ENCODE measurements around the gene ERP44. TPM values are rescaled to one million over a fixed set of nuclear protein-coding genes. Genes with fewer than 3 reads are reported as not detected.

The ERP44 gene
- total RNA-seq, 4 donors from 2014 or later: 7.0 to 10.8 (median 9.7) TPM

- Histone ChIP-seq H3K4me1 (peaks cover 3 to 6% of the 10 kb centered on the region in 2 donors), H3K4me3 (no peak overlapping the region), H3K27me3 (no peaks in the 10 kb centered on the region), H3K36me3 (no peaks in the 10 kb centered on the region), H3K27ac (no peak overlapping the region), H3K9me3 (no peaks in the 10 kb centered on the region)
- DNase-seq (no peak), ATAC-seq (no peak)
- intact Hi-C loops (cut with DNase I; ENCODE audit: low total_unique reads) (loop anchor here (5.0 kb wide), 1 partner anchor 70 kb away; the partner anchor contains the start of genes ERP44 and INVS), in situ Hi-C loops (cut with MboI; ENCODE audit: low sequenced_read_pairs in 4 of 4) (loop anchor here in 2 of 4 donors (10.0 to 25.0 kb wide), 2 partner anchors 185 to 297 kb away; no protein-coding TSS in a partner anchor)
- TF ChIP-seq POLR2A (IDR thresholded peaks at IDR 0.05): no peak
Observed at GRCh38 chr9:100027543-100027942, 71.3 kb downstream of the ERP44 start.

- in situ Hi-C loops (cut with MboI; ENCODE audit: low sequenced_read_pairs in 4 of 4) (loop anchor here in 1 of 4 donors (10.0 kb wide), 1 partner anchor 303 kb away; no protein-coding TSS in a partner anchor), intact Hi-C loops (cut with DNase I; ENCODE audit: low total_unique reads) (no loop called here)
- Histone ChIP-seq H3K4me3 (no peak overlapping the region), H3K4me1 (peaks cover 4 to 10% of the 10 kb centered on the region in 2 donors), H3K27me3 (no peaks in the 10 kb centered on the region), H3K9me3 (no peaks in the 10 kb centered on the region), H3K27ac (no peak overlapping the region), H3K36me3 (peaks cover 0 to 22% of the 10 kb centered on the region in 2 donors)
- TF ChIP-seq, protein P1, sequence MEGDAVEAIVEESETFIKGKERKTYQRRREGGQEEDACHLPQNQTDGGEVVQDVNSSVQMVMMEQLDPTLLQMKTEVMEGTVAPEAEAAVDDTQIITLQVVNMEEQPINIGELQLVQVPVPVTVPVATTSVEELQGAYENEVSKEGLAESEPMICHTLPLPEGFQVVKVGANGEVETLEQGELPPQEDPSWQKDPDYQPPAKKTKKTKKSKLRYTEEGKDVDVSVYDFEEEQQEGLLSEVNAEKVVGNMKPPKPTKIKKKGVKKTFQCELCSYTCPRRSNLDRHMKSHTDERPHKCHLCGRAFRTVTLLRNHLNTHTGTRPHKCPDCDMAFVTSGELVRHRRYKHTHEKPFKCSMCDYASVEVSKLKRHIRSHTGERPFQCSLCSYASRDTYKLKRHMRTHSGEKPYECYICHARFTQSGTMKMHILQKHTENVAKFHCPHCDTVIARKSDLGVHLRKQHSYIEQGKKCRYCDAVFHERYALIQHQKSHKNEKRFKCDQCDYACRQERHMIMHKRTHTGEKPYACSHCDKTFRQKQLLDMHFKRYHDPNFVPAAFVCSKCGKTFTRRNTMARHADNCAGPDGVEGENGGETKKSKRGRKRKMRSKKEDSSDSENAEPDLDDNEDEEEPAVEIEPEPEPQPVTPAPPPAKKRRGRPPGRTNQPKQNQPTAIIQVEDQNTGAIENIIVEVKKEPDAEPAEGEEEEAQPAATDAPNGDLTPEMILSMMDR (IDR thresholded peaks at IDR 0.05 in 4 of 5, conservative IDR thresholded peaks at IDR 0.05 in 1 of 5): no peak
- TF ChIP-seq POLR2A (IDR thresholded peaks at IDR 0.05): no peak
- DNase-seq: no peak
- ATAC-seq: no peak
Observed at GRCh38 chr9:100021931-100022330, 76.9 kb downstream of the ERP44 start.

- intact Hi-C loops (cut with DNase I; ENCODE audit: low total_unique reads): no loop called here
- no peaks in the 10 kb centered on the region for H3K27me3 ChIP-seq
- in situ Hi-C loops (cut with MboI; ENCODE audit: low sequenced_read_pairs in 4 of 4): loop anchor here in 1 of 4 donors (10.0 kb wide), 1 partner anchor 305 kb away; no protein-coding TSS in a partner anchor
- H3K27ac ChIP-seq: no peak overlapping the region
- TF ChIP-seq, protein P1 (IDR thresholded peaks at IDR 0.05 in 4 of 5, conservative IDR thresholded peaks at IDR 0.05 in 1 of 5): no peak
- TF ChIP-seq POLR2A (IDR thresholded peaks at IDR 0.05): no peak
- peaks cover 4 to 10% of the 10 kb centered on the region in 2 donors for H3K4me1 ChIP-seq
- ATAC-seq (no peak), DNase-seq (no peak)
- no peak overlapping the region for H3K4me3 ChIP-seq
- H3K36me3 ChIP-seq: peaks cover 3 to 37% of the 10 kb centered on the region in 2 donors
- H3K9me3 ChIP-seq: no peaks in the 10 kb centered on the region
Observed at GRCh38 chr9:100020121-100020795, 78.5 kb downstream of the ERP44 start.

- Histone ChIP-seq H3K4me3 (no peak overlapping the region), H3K27me3 (no peaks in the 10 kb centered on the region), H3K27ac (no peak overlapping the region), H3K36me3 (peaks cover 3 to 44% of the 10 kb centered on the region in 2 donors), H3K9me3 (no peaks in the 10 kb centered on the region), H3K4me1 (peaks cover 4 to 10% of the 10 kb centered on the region in 2 donors)
- TF ChIP-seq, protein P1 (IDR thresholded peaks at IDR 0.05 in 4 of 5, conservative IDR thresholded peaks at IDR 0.05 in 1 of 5): no peak
- TF ChIP-seq POLR2A (IDR thresholded peaks at IDR 0.05): no peak
- intact Hi-C loops (cut with DNase I; ENCODE audit: low total_unique reads): no loop called here
- DNase-seq: no peak
- ATAC-seq: no peak
- in situ Hi-C loops (cut with MboI; ENCODE audit: low sequenced_read_pairs in 4 of 4): no loop called here
Observed at GRCh38 chr9:100019541-100019940, 79.3 kb downstream of the ERP44 start.

DNA sequence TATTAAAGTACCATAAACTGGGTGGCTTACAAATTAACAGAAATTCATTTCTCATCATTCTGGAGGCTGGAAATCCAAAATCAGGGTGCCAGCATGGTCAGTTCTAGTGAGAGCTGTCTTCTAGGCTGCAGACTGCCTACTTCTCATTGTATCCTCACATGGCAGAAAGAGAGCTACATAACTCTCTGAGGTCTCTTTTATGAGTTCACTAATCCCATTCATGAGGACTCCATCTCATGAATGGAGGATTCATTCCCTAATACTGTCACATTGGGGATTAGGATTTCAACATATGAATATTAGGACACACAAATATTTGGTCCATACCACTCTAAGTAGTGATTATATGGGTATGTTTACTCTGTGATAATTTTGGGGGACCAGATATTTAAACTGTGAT, 84.0 kb downstream of the ERP44 start:
- TF ChIP-seq, protein P1 (IDR thresholded peaks at IDR 0.05 in 4 of 5, conservative IDR thresholded peaks at IDR 0.05 in 1 of 5): no peak
- no peak for TF ChIP-seq POLR2A (IDR thresholded peaks at IDR 0.05)
- peaks cover 3 to 54% of the 10 kb centered on the region in 2 donors for H3K36me3 ChIP-seq
- intact Hi-C loops (cut with DNase I; ENCODE audit: low total_unique reads) (no loop called here), in situ Hi-C loops (cut with MboI; ENCODE audit: low sequenced_read_pairs in 4 of 4) (no loop called here)
- H3K9me3 ChIP-seq: no peaks in the 10 kb centered on the region
- DNase-seq (no peak), ATAC-seq (no peak)
- H3K27me3 ChIP-seq: no peaks in the 10 kb centered on the region
- no peak overlapping the region for H3K27ac ChIP-seq
- no peak overlapping the region for H3K4me3 ChIP-seq
- no peaks in the 10 kb centered on the region for H3K4me1 ChIP-seq
